Kidney (tissue), 14 donors: ENCODE results near the gene UBE2S. TPM values are rescaled to one million over a fixed set of nuclear protein-coding genes. Genes with fewer than 3 reads are reported as not detected.

ENCODE experiments used
- DNase-seq, 5 donors: peaks; one replicate each; pipeline ENCODE4 v3.0.0-alpha.2; 2013 to 2020
- FAIRE-seq: peaks from 2 replicates; lab custom pipeline; 2012; peaks lifted over from hg19 to GRCh38; lab: Jason Lieb, UNC
- H3K27ac ChIP-seq, 2 donors: one replicate each; pipeline ENCODE4 v1.7.0; 2013; ENCODE audit warnings: low read depth in 2 of 2, low read length in 2 of 2, inconsistent platforms in 1 of 2
- H3K27me3 ChIP-seq: one replicate; pipeline ENCODE4 v1.7.1; 2013; ENCODE audit warnings: low read length, inconsistent platforms; ENCODE audit not compliant: control insufficient read depth, insufficient read depth
- H3K36me3 ChIP-seq, 3 donors: one replicate each; pipeline versions ENCODE4 v1.7.0 to v1.7.1; 2013; ENCODE audit warnings: low read length in 3 of 3, control low read depth in 1 of 3, inconsistent platforms in 1 of 3; ENCODE audit not compliant: insufficient read depth in 3 of 3, control insufficient read depth in 2 of 3
- H3K4me1 ChIP-seq, 3 donors: one replicate each; pipeline versions ENCODE4 v1.7.0 to v1.7.1; 2013; ENCODE audit warnings: low read length in 3 of 3, inconsistent platforms in 1 of 3, low read depth in 1 of 3; ENCODE audit not compliant: control insufficient read depth in 2 of 3, insufficient read depth in 2 of 3
- H3K4me3 ChIP-seq, 3 donors: one replicate each; pipeline versions ENCODE4 v1.7.0 to v1.8.1; 2013; ENCODE audit warnings: low read length in 3 of 3, control low read depth in 1 of 3, inconsistent platforms in 1 of 3
- H3K9ac ChIP-seq, 3 donors: one replicate each; pipeline versions ENCODE4 v1.7.0 to v1.7.1; 2013; ENCODE audit warnings: low read length in 3 of 3, control low read depth in 1 of 3, inconsistent platforms in 1 of 3
- H3K9me3 ChIP-seq, 3 donors: one replicate each; pipeline versions ENCODE4 v1.7.0 to v1.7.1; 2013; ENCODE audit warnings: low read length in 3 of 3, control low read depth in 1 of 3, inconsistent platforms in 1 of 3; ENCODE audit not compliant: control insufficient read depth in 2 of 3, insufficient read depth in 1 of 3
- intact Hi-C: fragments of 100-400 bp; cut with DNase I; formaldehyde crosslinking; loops from one replicate; pipeline ENCODE4 v1.11.1; 2022
- polyA plus RNA-seq: library from polyadenylated mRNA; stranded (reverse); fragments of 350-450 nt; fragmentation: Illumina TruSeq; extraction: RNeasy Lipid Tissue Mini Kit (QIAGEN cat#74804); gene quantifications from one replicate; pipeline ENCODE4 v1.2.3, GENCODE V29; 2014; ENCODE audit warnings: low read depth, low replicate concordance; ENCODE audit not compliant: insufficient read depth
- total RNA-seq: library from RNA; stranded (reverse); fragmentation: NEBNext Ultra II Directional; extraction: Animal tissue kit (Norgen Biotek cat#: 25700); gene quantifications from one replicate; pipeline ENCODE4 v1.2.1, GENCODE V29; 2021
- TF ChIP-seq, protein P1 (sequence below): IDR thresholded peaks from 3 replicates; pipeline ENCODE4 v1.5.1; 2012; ENCODE audit warnings: mild to moderate bottlenecking, moderate library complexity, borderline replicate concordance; ENCODE audit not compliant: insufficient read depth; ENCODE audit errors: extremely low read depth
- donor health status: control.
- donor health status: control.
- donor health status: control.
- donor health status: control.
- donor health status: control.
- donor health status: DM: yes; HTN: yes; CAD: no.
- donor health status: Normal renal cell carcinoma (clear cell type).

UBE2S gene
- total and polyA plus RNA-seq, 2 donors from 2014 or later: 16.8 to 20.8 TPM

GRCh38 chr19:55398200-55398925 lies 9.2 kb downstream of the UBE2S start:
- no peak for DNase-seq

GRCh38 chr19:55392820-55393761 lies 14.5 kb downstream of the UBE2S start:
- no peaks in the 10 kb centered on the region for H3K9me3 ChIP-seq
- no peak for FAIRE-seq
- no peak overlapping the region for H3K4me3 ChIP-seq
- H3K27ac ChIP-seq: no peak overlapping the region
- H3K27me3 ChIP-seq: no peaks in the 10 kb centered on the region
- peaks cover 0 to 17% (median 5%) of the 10 kb centered on the region in 3 donors for H3K4me1 ChIP-seq
- no peak overlapping the region for H3K9ac ChIP-seq
- intact Hi-C loops: no loop called here
- peak in 1 of 5 donors; percentile 51 for DNase-seq
- TF ChIP-seq, protein P1, sequence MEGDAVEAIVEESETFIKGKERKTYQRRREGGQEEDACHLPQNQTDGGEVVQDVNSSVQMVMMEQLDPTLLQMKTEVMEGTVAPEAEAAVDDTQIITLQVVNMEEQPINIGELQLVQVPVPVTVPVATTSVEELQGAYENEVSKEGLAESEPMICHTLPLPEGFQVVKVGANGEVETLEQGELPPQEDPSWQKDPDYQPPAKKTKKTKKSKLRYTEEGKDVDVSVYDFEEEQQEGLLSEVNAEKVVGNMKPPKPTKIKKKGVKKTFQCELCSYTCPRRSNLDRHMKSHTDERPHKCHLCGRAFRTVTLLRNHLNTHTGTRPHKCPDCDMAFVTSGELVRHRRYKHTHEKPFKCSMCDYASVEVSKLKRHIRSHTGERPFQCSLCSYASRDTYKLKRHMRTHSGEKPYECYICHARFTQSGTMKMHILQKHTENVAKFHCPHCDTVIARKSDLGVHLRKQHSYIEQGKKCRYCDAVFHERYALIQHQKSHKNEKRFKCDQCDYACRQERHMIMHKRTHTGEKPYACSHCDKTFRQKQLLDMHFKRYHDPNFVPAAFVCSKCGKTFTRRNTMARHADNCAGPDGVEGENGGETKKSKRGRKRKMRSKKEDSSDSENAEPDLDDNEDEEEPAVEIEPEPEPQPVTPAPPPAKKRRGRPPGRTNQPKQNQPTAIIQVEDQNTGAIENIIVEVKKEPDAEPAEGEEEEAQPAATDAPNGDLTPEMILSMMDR: no peak
- peaks cover 2 to 15% (median 7%) of the 10 kb centered on the region in 3 donors for H3K36me3 ChIP-seq

More at GRCh38 chr19:55398200-55398925, 9.2 kb downstream of the UBE2S start:
- Histone ChIP-seq H3K4me3 (no peak overlapping the region), H3K9me3 (no peaks in the 10 kb centered on the region), H3K27ac (no peak overlapping the region), H3K27me3 (no peaks in the 10 kb centered on the region), H3K4me1 (no peaks in the 10 kb centered on the region), H3K9ac (no peak overlapping the region), H3K36me3 (peaks cover 0 to 14% (median 10%) of the 10 kb centered on the region in 3 donors)
- FAIRE-seq: no peak
- intact Hi-C loops: no loop called here
- TF ChIP-seq, protein P1: no peak

DNA sequence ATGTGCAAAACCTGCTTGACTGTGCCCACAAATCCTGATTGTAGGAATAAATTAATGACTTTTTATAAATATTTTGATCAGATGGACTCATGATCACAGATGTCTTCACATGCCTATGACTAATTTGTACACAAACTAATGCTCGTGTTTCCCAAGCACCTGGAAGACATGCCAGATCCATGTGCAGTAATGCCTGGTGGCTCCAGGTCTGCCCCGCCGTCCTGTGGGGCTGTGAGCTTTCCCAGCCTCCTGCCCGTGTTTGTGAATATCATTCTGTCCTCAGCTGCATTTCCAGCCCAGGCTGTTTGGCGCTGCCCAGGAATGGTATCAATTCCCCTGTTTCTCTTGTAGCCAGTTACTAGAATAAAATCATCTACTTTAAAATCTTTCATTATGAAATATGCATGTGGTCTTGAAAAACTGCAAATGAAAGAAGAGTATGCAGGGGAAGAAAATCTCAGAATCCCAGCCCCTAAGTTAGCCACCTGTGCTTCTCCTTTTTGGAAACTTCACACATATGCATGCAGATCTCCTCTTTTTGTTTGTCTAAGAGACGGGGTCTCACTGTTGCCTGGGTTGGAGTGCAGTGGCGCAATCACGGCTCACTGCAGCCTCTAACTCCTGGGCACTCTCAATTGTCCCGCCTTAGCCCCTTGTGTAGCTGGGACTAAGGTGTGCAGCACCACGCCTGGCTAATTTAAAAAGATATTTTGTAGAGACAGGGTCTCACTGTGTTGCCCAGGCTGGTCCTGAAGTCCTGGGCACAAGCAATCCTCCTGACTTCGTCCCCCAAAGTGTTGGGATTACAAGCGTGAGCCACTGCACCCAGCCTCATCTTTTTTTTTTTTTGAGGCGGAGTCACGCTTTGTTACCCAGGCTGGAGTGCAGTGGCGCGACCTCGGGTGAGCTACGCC lies 15.6 kb downstream of the UBE2S start:
- H3K27ac ChIP-seq: no peak overlapping the region
- H3K4me3 ChIP-seq: no peak overlapping the region
- TF ChIP-seq, protein P1: no peak
- H3K27me3 ChIP-seq: no peaks in the 10 kb centered on the region
- intact Hi-C loops: no loop called here
- FAIRE-seq (no peak), DNase-seq (no peak)
- H3K9ac ChIP-seq: no peak overlapping the region
- H3K9me3 ChIP-seq: no peaks in the 10 kb centered on the region
- H3K36me3 ChIP-seq: peaks cover 2 to 26% (median 10%) of the 10 kb centered on the region in 3 donors
- peaks cover 0 to 28% (median 15%) of the 10 kb centered on the region in 3 donors for H3K4me1 ChIP-seq
